Heart left ventricle (tissue), 16 donors: ENCODE data around the gene AGPAT3. TPM values are rescaled to one million over a fixed set of nuclear protein-coding genes. Genes with fewer than 3 reads are reported as not detected.

Source experiments
- ATAC-seq, 4 donors: fragments of 200-7000 bp; cut with Tn5 transposase; one replicate each; pipeline ENCODE4 v1.9.1; 2020 to 2022; ENCODE audit warnings: moderate library complexity in 4 of 4, mild to moderate bottlenecking in 3 of 4, moderate number of reproducible peaks in 1 of 4
- DNase-seq, 5 donors: peaks; one replicate each; pipeline ENCODE4 v3.0.0-alpha.2; 2020
- H3K27ac ChIP-seq, 12 donors: fragments of 200-600 bp; sonication (generic) in 4 of 12; one replicate each; pipeline versions ENCODE4 v1.5.0 to v1.8.0; 2016 to 2022; ENCODE audit warnings: mild to moderate bottlenecking in 2 of 12
- H3K27me3 ChIP-seq, 9 donors: fragments of 200-600 bp; sonication (generic) in 2 of 9; one replicate each; pipeline versions ENCODE4 v1.5.1 to v1.8.0; 2016 to 2022; ENCODE audit warnings: mild to moderate bottlenecking in 3 of 9
- H3K36me3 ChIP-seq, 9 donors: fragments of 200-600 bp; sonication (generic) in 2 of 9; one replicate each; pipeline versions ENCODE4 v1.5.0 to v1.8.0; 2018 to 2022; ENCODE audit warnings: mild to moderate bottlenecking in 2 of 9
- H3K4me1 ChIP-seq, 12 donors: fragments of 200-600 bp; sonication (generic) in 4 of 12; one replicate each; pipeline versions ENCODE4 v1.5.0 to v1.8.0; 2016 to 2022; ENCODE audit warnings: mild to moderate bottlenecking in 3 of 12
- H3K4me3 ChIP-seq, 12 donors: fragments of 200-600 bp; sonication (generic) in 4 of 12; one replicate each; pipeline versions ENCODE4 v1.5.0 to v1.8.0; 2017 to 2022; ENCODE audit warnings: mild to moderate bottlenecking in 9 of 12, moderate library complexity in 4 of 12
- H3K9me3 ChIP-seq, 12 donors: fragments of 200-600 bp; sonication (generic) in 4 of 12; one replicate each; pipeline versions ENCODE4 v1.5.0 to v1.8.0; 2016 to 2022; ENCODE audit warnings: mild to moderate bottlenecking in 1 of 12
- POLR2A ChIP-seq, 2 donors: fragments of 450-650 bp; IDR thresholded peaks; one replicate each; pipeline ENCODE4 v1.6.1; 2017; ENCODE audit warnings: antibody characterized with exemption in 2 of 2, mild to moderate bottlenecking in 2 of 2, moderate library complexity in 2 of 2
- WGBS, 4 donors: extraction: QIAGEN DNeasy Blood & Tissue Kit in 2 of 4; methylation state at CpG; one replicate each; pipeline versions ENCODE4 v1.1.5 to v1.1.7; 2013 to 2018; 5-methylcytosine and 5-hydroxymethylcytosine counted together
- intact Hi-C, 10 donors: fragments of 100-400 bp; cut with DNase I; formaldehyde crosslinking; loops; one replicate each; pipeline versions ENCODE4 v1.11.1 to v1.14.2; 2022
- polyA plus RNA-seq, 2 donors: library from polyadenylated mRNA; stranded (reverse); fragments of 200-250 nt; gene quantifications; one replicate each; pipeline ENCODE4 v1.2.3, GENCODE V29; 2013
- total RNA-seq, 9 donors: library from RNA; depleted of rRNA in 2 of 9; stranded (reverse); fragments of >200 nt in 2 of 9; fragmentation: NEBNext Ultra II Directional in 3 of 9; extraction: Animal tissue kit (Norgen Biotek cat#: 25700) in 3 of 9; gene quantifications; one replicate each; pipeline versions ENCODE4 v1.1.0 to v1.2.4, GENCODE V29; 2016 to 2023
- TF ChIP-seq, protein P1 (sequence below), 12 donors: fragments of 200-600 bp; sonication (generic) in 4 of 12; IDR thresholded peaks; one replicate each; pipeline versions ENCODE4 v1.5.0 to v1.8.0; 2018 to 2022; ENCODE audit warnings: antibody characterized with exemption in 12 of 12, mild to moderate bottlenecking in 5 of 12
- donor health status: ischemic (EF 13 %, LVEDD 7.1; RV severe dilation, severe dysfunction).
- donor health status: healthy with polysubstance abuse.
- donor health status: DM: no; HTN: yes; CAD: no.
- donor health status: DM: no; HTN: no; CAD: no.
- donor health status: ischemic (EF 25% LVEDD 6.9; RV normal size, moderate dysfunction).
- donor health status: ischemic (EF 25% LVEDD 5.7; RV mildly dilated, moderate dysfunction).
- donor health status: healthy.
- donor health status: DM: yes; HTN: yes; CAD: no.
- donor health status: ischemic (EF 35%, LVEDD 5.7; RV mildly dilated, moderate dysfunction).
- donor health status: nonischemic (EF 11% LVEDD 7.7; RV severe dilation, severe dysfunction).
- donor health status: DM: yes; HTN: yes; CAD: no.
- donor health status: PGD.
- donor health status: ischemic (EF 29% LVEDD 5.4; RV normal size, mild dysfunction).
- donor health status: nonischemic (EF 23%, LVEDD 6.1; RV moderate dilation, normal function).

Gene AGPAT3
- total and polyA plus RNA-seq, 11 donors, result 26.6 to 86.0 (median 64.5) TPM

DNA sequence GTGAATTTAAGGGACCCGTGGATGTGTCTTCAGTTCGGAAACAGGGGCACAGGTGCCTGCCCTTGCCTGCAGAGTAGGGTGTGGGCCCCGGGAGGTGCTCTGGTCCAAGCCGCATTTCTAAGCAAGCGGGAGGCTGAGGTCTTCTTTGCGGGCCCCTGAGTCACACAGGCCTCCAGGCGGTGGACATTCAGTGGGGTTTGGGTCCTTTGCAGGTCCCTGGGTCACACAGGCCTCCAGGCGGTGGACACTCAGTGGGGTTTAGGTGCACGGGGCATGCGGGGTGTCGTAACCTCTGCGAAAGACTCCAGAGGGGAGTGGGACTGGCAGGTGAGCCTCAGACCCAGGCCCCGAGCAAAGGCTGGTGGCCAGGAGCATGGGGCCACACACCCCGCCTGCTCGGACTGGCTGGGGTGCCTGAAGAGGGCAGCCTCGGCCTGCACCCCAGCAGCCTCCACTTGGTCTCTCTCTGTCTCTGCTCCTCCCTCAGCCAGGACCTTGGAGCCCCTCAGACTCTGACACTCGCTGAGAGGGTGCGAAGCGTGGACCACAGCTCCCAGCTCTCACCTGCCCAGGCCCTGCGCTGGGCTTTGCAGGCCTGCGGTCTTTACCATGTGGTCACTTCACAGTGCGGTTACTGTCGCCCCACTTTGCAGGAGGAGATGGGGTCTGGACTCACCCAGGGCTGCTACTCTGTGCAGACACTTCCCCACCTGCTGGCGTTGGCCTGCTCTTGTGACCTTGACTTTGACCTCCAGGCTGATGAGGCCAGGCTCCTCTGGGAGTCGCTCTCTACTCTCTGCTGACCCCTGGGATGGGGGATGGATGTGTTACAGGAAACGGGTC is 6.0 kb upstream of the AGPAT3 start:
- Histone ChIP-seq H3K27me3 (no peaks in the 10 kb centered on the region), H3K4me3 (no peak overlapping the region), H3K4me1 (peaks cover 0 to 20% (median 5%) of the 10 kb centered on the region in 12 donors), H3K36me3 (no peaks in the 10 kb centered on the region), H3K27ac (peak overlapping the region in 1 of 12 donors; percentile 24), H3K9me3 (no peaks in the 10 kb centered on the region)
- intact Hi-C loops, result loop anchor here in 1 of 10 donors (10.0 kb wide), 1 partner anchor 96 kb away; no protein-coding TSS in a partner anchor
- 91 to 93% (median 92%) methylated on average over 21 to 26 of the region's 26 CpGs for WGBS, 4 donors
- TF ChIP-seq, protein P1, sequence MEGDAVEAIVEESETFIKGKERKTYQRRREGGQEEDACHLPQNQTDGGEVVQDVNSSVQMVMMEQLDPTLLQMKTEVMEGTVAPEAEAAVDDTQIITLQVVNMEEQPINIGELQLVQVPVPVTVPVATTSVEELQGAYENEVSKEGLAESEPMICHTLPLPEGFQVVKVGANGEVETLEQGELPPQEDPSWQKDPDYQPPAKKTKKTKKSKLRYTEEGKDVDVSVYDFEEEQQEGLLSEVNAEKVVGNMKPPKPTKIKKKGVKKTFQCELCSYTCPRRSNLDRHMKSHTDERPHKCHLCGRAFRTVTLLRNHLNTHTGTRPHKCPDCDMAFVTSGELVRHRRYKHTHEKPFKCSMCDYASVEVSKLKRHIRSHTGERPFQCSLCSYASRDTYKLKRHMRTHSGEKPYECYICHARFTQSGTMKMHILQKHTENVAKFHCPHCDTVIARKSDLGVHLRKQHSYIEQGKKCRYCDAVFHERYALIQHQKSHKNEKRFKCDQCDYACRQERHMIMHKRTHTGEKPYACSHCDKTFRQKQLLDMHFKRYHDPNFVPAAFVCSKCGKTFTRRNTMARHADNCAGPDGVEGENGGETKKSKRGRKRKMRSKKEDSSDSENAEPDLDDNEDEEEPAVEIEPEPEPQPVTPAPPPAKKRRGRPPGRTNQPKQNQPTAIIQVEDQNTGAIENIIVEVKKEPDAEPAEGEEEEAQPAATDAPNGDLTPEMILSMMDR (IDR thresholded peaks at IDR 0.05), result no peak
- TF ChIP-seq POLR2A (IDR thresholded peaks at IDR 0.05), result no peak
- peak in 3 of 4 donors; percentile 27 to 49 (median 37) for ATAC-seq
- peak in 1 of 5 donors; percentile 21 for DNase-seq

DNA sequence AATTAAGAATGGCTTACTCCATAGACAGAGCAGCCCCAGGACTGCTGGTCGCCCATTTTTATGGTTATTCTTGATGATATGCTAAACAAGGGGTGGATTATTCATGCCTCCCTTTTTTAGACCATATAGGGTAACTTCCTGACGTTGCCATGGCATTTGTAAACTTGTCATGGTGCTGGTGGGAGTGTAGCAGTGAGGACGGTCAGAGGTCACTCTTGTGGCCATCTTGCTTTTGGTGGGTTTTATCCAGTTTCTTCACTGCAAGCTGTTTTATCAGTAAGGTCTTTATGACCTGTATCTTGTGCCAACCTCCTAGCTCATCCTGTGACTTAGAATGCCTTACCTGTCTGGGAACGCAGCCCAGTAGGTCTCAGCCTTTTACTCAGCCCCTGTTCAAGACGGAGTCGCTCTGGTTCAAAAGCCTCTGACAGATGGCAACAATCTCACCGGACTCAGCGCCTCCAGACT is 5.2 kb upstream of the AGPAT3 start:
- no peak for ATAC-seq
- 83 to 88% (median 86%) methylated on average over 8 of the region's 8 CpGs for WGBS, 4 donors
- Histone ChIP-seq H3K4me1 (peaks cover 0 to 23% (median 7%) of the 10 kb centered on the region in 12 donors), H3K27me3 (no peaks in the 10 kb centered on the region), H3K27ac (peak overlapping the region in 4 of 12 donors; percentile 8 to 70 (median 45)), H3K36me3 (no peaks in the 10 kb centered on the region), H3K4me3 (no peak overlapping the region), H3K9me3 (no peaks in the 10 kb centered on the region)
- intact Hi-C loops, result loop anchor here in 2 of 10 donors (5.0 to 10.0 kb wide), 3 partner anchors 55 to 118 kb away; no protein-coding TSS in a partner anchor
- TF ChIP-seq POLR2A (IDR thresholded peaks at IDR 0.05), result no peak
- peak in 1 of 5 donors; percentile 17 for DNase-seq

DNA sequence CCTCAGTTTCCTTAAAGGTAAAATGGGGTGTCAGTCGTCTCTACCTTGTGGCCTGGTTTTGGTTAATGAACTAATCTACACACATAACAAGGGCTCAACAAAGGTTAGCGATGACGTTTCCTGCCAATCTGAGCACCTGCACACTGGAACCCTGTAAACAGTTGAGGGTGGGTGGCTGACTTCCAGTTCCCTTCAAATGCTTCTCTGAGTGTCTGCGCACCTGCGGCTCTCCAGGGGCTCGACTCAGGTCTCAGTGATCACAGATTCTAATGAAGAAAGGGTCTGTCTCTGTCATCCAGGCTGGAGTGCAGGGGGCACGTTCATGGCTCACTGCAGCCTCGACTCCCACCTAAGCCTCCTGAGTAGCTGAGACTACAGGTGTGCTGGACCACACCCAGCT is 3.3 kb upstream of the AGPAT3 start:
- TF ChIP-seq, protein P1 (IDR thresholded peaks at IDR 0.05), result no peak
- no peak for TF ChIP-seq POLR2A (IDR thresholded peaks at IDR 0.05)
- Histone ChIP-seq H3K27ac (no peak overlapping the region), H3K9me3 (no peaks in the 10 kb centered on the region), H3K27me3 (no peaks in the 10 kb centered on the region), H3K4me3 (no peak overlapping the region), H3K4me1 (peaks cover 0 to 30% (median 10%) of the 10 kb centered on the region in 12 donors), H3K36me3 (no peaks in the 10 kb centered on the region)
- DNase-seq (peak in 1 of 5 donors; percentile 10), ATAC-seq (no peak)
- intact Hi-C loops, result loop anchor here in 2 of 10 donors (5.0 to 10.0 kb wide), 2 partner anchors 57 to 116 kb away; no protein-coding TSS in a partner anchor
- WGBS, 4 donors, result 85 to 90% (median 89%) methylated on average over 8 of the region's 8 CpGs

DNA sequence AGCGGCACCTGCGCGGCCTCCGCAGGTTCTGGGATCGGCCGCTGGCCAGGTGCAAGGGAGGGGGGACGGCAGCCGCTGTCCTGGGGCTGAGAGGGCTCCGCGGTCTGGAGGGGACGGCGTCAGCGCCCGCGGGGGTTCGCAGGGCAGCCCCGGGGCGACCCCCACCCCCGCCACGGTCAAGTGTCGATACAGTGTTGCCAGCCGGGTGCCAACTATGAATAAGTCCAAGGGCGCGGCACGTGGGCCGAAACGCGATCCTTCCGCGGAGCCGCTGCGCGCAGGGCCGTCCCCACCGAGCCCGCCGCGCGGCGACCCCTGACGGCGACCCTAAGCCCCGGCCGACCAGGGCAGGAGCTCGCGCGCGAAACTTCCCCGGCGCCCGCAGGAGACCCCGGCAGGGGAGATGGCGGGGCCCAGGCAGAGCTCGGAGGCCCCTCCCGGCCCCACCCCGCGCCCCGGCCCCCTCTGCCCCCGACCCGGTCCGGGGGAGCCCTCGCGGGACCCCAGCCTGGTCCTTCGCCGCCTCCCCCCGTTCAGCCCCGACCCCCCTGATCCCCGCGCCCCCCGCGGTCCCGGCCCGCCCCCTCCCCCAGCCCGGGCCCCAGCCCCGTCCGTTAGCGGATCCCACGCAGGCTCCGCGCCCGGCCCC is 586 bp upstream of the AGPAT3 start:
- Histone ChIP-seq H3K4me1 (peaks cover 0 to 55% (median 28%) of the 10 kb centered on the region in 12 donors), H3K27ac (peak overlapping the region; percentile 62 to 96 (median 88))
- ATAC-seq, result peak in 2 of 4 donors; percentile 46 to 52

More for the DNA sequence above, 586 bp upstream of the AGPAT3 start:
- intact Hi-C loops, result loop anchor here in 2 of 10 donors (5.0 to 10.0 kb wide), 2 partner anchors 60 to 113 kb away; no protein-coding TSS in a partner anchor
- Histone ChIP-seq H3K27me3 (no peaks in the 10 kb centered on the region), H3K4me3 (peak overlapping the region; percentile 58 to 97 (median 85)), H3K9me3 (no peaks in the 10 kb centered on the region), H3K36me3 (peaks cover 0 to 25% (median 0%) of the 10 kb centered on the region in 9 donors)
- DNase-seq, result peak; percentile 47 to 71 (median 52)
- 1 to 2% (median 1%) methylated on average over 17 to 81 of the region's 81 CpGs for WGBS, 4 donors
- TF ChIP-seq, protein P1 (IDR thresholded peaks at IDR 0.05), result peak in 1 of 12 donors; percentile 7
- TF ChIP-seq POLR2A (IDR thresholded peaks at IDR 0.05), result peak in 1 of 2 donors; percentile 50
